Tibial artery (tissue), 4 donors: Measurements from ENCODE around the gene AEN.

Experiments used
- DNase-seq, 2 donors: peaks; one replicate each; pipeline ENCODE4 v3.0.0-alpha.2; 2019
- H3K27ac ChIP-seq, 2 donors: fragments of 200-600 bp; sonication (generic) in 1 of 2; 1 replicate in 1 of 2; 2 replicates in 1 of 2; pipeline ENCODE4 v1.5.1; 2018 to 2019; ENCODE audit warnings: mild to moderate bottlenecking in 1 of 2
- H3K27me3 ChIP-seq, 2 donors: fragments of 200-600 bp; sonication (generic) in 1 of 2; one replicate each; pipeline versions ENCODE4 v1.5.1 to v1.6.0; 2016 to 2019
- H3K36me3 ChIP-seq, 3 donors: fragments of 200-600 bp; sonication (generic) in 2 of 3; one replicate each; pipeline ENCODE4 v1.5.1; 2016 to 2019; ENCODE audit warnings: mild to moderate bottlenecking in 2 of 3
- H3K4me1 ChIP-seq, 4 donors: fragments of 200-600 bp; sonication (generic) in 2 of 4; 1 replicate in 3 of 4; 2 replicates in 1 of 4; pipeline ENCODE4 v1.5.1; 2016 to 2019
- H3K4me3 ChIP-seq, 2 donors: fragments of 200-600 bp; sonication (generic) in 1 of 2; 1 replicate in 1 of 2; 2 replicates in 1 of 2; pipeline ENCODE4 v1.5.1; 2018 to 2019; ENCODE audit warnings: mild to moderate bottlenecking in 2 of 2
- H3K9me3 ChIP-seq, 3 donors: fragments of 200-600 bp; sonication (generic) in 1 of 3; one replicate each; pipeline ENCODE4 v1.5.1; 2016 to 2019
- CTCF ChIP-seq, 2 experiments: fragments of 200-600 bp in 1 of 2; fragments of 450-650 bp in 1 of 2; IDR thresholded peaks; one replicate each; pipeline ENCODE4 v1.5.1; 2017 to 2019; ENCODE audit warnings: antibody characterized with exemption in 2 of 2, mild to moderate bottlenecking in 1 of 2, moderate library complexity in 1 of 2
- intact Hi-C: fragments of 100-400 bp; cut with DNase I; formaldehyde crosslinking; loops from one replicate; pipeline ENCODE4 v1.15.0; 2023; ENCODE audit warnings: low total_unique reads

The AEN gene

DNA sequence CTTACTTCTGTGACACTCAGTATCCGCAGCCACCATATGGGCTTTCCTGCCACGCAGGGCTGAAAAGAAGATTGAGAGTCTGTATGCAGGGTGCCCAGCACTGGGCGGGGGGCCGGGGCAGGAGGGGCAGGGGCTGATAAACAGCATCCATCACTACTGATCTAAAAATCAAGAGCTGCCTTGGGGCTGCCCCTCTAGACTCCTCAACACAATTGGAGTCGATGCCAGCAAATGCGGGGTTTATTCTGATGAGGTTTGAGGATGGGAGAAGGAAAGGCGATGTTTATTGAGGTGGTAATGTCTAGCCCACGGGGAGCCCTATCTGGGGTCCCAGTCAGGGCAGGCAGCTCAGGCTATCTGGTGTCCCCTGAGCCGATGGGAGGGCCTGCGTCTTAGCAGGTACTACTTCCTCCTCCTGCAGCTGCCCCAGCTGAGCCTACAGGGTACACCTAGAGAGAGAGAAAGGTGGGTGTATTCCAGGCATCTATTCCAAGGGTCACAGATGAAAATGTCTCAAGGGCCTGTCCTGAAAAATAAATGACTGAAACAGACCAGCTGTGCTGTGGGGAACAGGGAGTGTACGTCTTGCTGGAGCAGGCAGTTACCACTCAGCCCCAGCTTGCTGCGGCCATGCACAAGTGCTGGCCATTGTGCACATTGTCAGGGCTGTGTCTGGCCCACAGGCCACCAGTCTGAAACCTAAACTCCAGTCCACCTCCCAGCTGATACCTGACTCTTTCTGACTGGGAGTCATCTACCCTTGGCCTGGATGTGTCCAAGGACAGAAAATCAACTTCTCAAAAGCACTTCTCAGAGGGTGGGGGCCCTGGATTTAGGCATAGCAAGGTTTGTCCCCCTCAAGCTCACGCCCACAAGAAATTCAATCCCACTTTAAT is 37.2 kb downstream of the AEN start:
- H3K4me1 ChIP-seq, result peaks cover 0 to 61% (median 37%) of the 10 kb centered on the region in 4 donors
- peak in 1 of 2 donors; percentile 61 for DNase-seq
- H3K27me3 ChIP-seq, result no peaks in the 10 kb centered on the region
- intact Hi-C loops, result loop anchor here (5.0 to 10.0 kb wide), 3 partner anchors 49 to 474 kb away; partner anchors contain the start of gene ACAN
- no peak overlapping the region for H3K4me3 ChIP-seq
- H3K27ac ChIP-seq, result peak overlapping the region; percentile 29 to 68
- no peak for TF ChIP-seq CTCF (IDR thresholded peaks at IDR 0.05)
- H3K36me3 ChIP-seq, result no peaks in the 10 kb centered on the region
- no peaks in the 10 kb centered on the region for H3K9me3 ChIP-seq

GRCh38 chr15:88658972-88659931 is 38.1 kb downstream of the AEN start:
- DNase-seq, result peak; percentile 37 to 79
- H3K27ac ChIP-seq, result peak overlapping the region; percentile 29 to 68
- intact Hi-C loops, result loop anchor here (5.0 to 10.0 kb wide), 3 partner anchors 48 to 473 kb away; partner anchors contain the start of gene ACAN

DNA sequence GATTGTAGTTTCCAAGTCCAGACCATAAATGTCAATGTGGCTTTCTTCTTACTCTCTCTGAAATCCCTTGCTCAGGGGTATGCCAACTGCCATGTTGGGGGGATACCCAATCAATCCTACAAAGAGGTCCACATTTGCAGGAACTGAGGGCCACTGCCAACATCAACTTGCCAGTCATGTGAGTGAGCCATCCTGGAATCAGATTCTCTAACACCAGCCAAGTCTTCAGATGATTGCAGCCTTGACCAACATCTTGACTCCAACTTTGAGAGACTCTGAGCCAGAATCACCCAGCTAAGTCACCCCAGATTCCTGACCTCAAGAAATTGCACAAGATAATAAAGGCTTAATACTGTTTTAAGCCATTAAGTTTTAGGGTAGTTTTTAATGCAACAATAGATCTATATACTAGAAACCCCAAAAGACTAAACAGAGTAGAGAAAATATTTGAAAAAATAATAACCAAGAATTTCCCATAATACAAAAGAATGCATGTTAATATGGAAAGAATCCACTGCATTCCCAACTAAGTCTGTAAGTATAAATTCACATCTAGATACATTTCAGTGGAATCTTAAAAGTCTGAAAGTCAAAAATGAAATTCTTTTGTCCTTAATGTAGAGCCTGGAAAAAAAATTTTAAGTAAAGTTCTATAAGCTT is 40.0 kb downstream of the AEN start:
- TF ChIP-seq CTCF (IDR thresholded peaks at IDR 0.05), result no peak
- H3K4me1 ChIP-seq, result peaks cover 0 to 71% (median 41%) of the 10 kb centered on the region in 4 donors
- H3K27ac ChIP-seq, result peak overlapping the region in 1 of 2 donors; percentile 68
- intact Hi-C loops, result no loop called here
- no peak for DNase-seq
- H3K9me3 ChIP-seq, result no peaks in the 10 kb centered on the region
- H3K27me3 ChIP-seq, result no peaks in the 10 kb centered on the region
- H3K4me3 ChIP-seq, result no peak overlapping the region
- no peaks in the 10 kb centered on the region for H3K36me3 ChIP-seq

More at GRCh38 chr15:88658972-88659931, 38.1 kb downstream of the AEN start:
- H3K4me3 ChIP-seq, result no peak overlapping the region
- H3K9me3 ChIP-seq, result no peaks in the 10 kb centered on the region
- no peak for TF ChIP-seq CTCF (IDR thresholded peaks at IDR 0.05)
- peaks cover 0 to 71% (median 41%) of the 10 kb centered on the region in 4 donors for H3K4me1 ChIP-seq
- no peaks in the 10 kb centered on the region for H3K27me3 ChIP-seq
- H3K36me3 ChIP-seq, result no peaks in the 10 kb centered on the region

DNA sequence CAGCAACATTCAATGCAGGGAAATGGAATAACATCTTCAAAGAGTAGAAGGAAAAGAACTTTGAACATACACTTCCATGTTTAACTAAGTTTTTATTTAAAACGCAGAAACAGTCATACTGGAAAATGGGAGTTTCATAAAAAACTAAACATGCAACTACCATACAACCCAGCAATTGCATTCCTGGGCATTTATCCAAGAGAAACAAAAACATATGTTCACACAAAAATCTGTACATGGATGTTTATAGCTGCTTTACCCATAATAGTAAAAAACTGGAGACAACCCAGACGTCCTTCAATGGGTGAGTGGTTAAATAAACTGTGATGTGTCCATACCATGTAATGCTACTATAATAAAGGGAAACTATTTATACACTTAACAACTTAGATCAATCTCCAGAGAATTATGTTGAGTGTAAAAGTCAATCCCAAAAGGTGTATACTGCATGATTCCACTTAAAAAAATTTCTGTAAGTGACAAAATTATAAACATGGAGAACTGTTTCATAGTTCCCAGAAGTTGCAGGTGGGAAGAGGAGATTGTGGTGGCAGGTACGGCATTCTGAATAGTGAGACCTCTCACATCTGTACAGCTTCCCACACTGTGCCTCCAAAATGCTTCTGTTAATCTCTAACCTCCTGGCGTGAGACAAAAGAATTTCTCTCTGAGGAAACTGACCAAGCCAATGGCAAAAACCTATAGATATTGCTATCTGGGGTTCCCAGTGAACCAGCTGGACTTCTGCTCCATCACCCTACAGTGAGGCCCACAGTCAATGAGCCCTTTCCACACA is 40.8 kb downstream of the AEN start:
- DNase-seq, result no peak
- TF ChIP-seq CTCF (IDR thresholded peaks at IDR 0.05), result no peak
- H3K4me1 ChIP-seq, result peaks cover 0 to 71% (median 41%) of the 10 kb centered on the region in 4 donors
- no peaks in the 10 kb centered on the region for H3K27me3 ChIP-seq
- no peaks in the 10 kb centered on the region for H3K9me3 ChIP-seq
- intact Hi-C loops, result no loop called here
- peak overlapping the region; percentile 33 to 68 for H3K27ac ChIP-seq
- no peak overlapping the region for H3K4me3 ChIP-seq
- no peaks in the 10 kb centered on the region for H3K36me3 ChIP-seq
